ENCODE data around the gene ABCC1.
A peak's percentile ranks its signal among the peaks of the same experiment; 100 is the strongest.

Gene ABCC1

DNA sequence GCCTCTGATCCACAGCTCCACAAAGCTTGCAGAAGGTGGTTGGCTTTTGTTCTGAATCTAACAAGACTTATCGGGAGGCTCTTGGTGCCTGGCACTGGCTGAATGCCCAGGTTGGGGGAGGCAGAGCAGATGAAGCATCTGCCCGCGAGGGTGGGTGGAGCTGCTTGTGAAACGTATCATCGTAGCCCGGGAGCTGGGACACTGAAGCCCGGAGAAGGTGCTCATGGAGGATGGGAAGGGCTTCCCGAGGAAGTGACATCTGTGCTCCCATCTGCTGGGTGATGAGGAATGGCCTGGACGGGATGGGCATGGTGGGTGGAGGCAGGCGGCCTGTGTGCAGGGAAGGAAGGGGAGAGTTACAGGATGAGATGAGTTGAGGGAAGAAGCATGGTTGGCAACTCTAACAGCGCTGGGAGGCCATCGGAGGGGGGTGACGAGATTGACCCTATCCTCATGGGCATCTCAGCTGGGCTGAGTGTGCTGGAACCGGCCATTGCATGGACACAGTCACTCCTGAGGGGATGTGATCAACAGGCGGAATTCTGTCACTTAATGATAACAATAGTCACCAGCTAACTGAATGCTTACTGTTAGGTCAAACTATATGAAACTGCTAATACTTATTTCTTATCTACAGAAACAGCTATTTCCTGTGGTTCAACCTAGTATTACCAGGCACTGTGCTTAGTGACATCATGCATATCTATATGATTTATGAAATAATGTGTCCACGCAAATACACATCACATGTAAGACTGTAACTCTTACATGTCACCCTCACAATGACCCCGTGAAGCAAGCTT is 171.2 kb downstream of the ABCC1 start:
- peak; percentile 33 for DNase-seq

DNA sequence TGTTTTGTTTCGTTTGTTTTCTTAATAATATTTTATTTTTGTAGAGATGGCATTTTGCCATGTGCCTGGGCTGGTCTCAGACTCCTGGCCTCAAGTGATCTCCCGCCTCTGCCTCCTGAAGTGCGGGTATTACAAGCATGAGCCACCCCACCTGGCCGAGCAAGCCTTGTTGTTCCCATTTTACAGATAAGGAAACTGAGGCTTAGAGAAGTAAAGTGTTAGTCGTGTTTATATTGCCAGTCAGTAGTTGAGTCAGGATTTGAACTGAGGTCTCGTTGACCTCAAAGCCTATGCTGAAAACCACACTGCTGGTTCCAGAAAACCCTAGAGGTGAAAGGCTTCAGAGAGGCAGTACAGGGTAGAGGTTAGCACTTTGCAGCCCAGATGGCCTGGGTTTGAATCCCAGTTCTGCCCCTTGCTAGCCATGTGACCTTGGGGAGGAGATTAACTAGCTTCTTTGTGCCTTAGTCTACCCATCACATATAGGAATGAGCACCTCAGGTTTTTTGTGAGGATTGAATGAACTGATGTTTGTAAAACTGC is 171.8 kb downstream of the ABCC1 start:
- no peak for DNase-seq

DNA sequence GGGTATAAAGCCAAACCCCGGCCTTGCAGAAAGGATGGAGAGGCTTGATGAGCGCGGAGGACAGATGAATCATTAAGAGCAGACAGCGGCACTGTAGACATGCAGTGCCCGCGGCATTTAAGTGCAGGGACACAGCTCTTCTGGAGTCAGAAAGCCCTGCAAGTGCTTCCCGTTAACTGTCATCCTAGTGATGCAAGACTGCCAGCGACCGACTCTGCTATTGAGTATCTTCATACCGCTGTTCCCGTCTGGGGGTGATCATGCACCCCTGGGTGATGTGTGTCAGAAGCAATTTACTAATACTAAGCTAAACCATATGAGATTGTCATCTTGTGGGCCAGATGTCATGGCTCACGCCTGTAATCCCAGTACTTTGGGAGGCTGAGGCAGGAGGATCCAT is 172.8 kb downstream of the ABCC1 start:
- no peak for DNase-seq

DNA sequence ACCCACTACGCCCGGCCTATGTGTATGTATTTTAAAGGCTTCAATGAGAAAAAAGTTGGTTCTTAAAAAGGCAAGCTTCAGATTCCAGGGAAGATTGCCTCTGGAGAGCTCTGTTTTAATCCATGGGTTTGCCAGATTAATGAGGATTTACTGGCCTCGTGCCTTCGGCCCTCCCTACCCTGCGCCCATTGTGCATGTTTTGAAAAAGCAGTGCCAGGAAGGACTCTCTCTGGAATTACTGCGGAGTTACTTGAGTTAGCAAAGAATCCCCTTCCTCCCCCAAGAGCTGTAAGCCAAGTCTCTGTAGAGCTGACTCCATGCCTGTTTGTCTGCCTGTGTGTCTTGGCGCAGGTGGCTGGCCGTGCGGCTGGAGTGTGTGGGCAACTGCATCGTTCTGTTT is 175.0 kb downstream of the ABCC1 start:
- DNase-seq, result no peak

DNA sequence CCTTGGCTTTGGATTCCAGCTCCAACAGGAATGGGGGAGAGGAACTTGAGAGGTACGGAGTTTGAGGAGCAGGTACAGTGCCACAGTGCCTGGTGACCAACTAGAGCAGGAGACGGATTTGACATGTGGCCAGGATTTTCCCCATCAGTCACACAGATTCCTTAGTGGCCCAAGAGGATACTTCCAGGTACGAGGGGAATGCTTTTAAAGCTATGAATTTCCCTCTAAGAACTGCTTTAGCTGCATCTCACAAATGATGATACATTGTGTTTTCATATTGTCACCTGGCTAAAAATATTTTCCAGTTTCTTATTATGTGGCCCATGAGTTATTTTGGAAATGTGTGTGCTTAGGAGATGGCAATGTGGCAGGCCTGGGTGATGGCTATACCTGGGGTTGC is 175.6 kb downstream of the ABCC1 start:
- no peak for DNase-seq

DNA sequence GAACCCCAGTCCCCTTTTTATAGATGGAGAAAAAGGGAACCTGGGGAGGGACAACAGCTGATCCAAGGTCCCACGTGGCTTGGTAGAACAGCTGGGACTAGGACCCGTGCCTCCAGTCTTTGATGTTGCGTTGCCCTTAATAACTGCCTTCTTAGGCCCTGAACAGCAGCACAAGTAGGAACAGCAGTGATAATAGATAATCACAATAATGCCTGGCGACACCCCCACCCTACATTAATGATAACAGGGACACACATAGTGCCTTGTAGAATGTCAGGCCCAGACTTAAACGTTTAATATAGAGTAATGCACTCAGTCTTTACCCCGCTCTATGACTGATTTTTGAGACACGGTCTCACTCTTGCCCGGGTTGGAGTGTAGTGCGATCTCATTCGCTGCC is 177.5 kb downstream of the ABCC1 start:
- DNase-seq, result no peak

DNA sequence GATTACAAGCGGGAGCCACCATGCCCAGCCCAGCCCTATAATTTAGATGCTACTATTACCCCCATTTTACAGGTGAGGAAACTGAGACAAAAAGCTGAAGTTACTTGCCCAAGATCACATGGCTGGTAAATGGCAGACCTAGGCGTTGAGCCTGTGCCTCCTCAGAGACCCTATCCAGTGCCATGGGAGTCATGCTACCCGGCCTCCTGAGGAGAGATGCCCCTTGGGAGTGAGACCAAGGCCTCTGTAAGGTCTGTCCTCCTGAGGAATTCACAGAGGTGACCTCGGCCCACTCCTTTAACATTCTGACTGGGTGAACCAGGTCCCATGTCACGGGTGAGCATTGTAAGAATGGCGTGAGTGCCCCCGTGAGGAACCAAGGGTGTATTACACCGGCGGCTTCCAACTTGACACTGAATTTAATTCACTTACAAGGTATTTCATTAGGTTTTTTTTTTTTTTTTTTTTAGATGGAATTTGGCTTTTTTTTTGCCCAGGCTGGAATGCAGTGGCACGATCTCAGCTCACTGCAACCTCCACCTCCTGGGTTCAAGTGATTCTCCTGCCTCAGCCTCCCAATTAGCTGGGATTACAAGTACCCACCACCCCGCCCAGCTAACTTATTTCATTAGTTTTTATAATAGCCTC is 178.2 kb downstream of the ABCC1 start:
- peak; percentile 77 for DNase-seq

DNA sequence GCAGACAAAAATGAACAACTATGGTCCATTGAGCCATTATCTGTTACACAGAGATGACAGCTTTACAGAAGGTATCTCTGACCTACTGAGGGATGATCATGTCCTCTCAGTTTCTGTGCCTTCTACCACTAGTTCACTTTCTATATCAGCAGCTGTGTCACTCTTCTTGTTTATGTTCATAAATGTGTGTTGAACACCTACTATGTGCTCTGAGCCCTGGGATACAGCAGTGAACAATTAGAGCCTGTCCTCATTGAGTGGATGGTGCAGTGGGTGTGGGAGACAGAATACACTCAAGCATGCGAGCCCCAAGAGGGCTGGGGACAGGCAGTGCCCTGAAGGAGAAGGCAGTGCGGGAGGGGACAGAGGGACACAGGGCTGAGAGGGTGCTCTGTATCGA is 181.8 kb downstream of the ABCC1 start:
- DNase-seq, result no peak

DNA sequence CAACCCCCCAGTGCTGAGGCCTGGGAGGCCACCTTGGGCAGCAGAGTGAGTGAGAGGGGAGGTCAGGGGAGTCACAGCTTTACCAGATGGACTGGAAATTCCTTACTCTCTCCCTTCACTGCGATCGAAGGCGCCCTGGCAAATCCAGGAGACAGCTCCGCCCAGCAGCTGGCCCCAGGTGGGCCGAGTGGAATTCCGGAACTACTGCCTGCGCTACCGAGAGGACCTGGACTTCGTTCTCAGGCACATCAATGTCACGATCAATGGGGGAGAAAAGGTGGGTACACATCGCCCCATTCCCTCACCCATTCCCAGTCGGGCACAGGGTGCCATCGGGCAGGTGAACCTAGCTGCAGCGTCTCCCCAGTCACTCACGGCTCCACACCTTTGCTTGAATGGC is 182.2 kb downstream of the ABCC1 start:
- DNase-seq, result no peak

DNA sequence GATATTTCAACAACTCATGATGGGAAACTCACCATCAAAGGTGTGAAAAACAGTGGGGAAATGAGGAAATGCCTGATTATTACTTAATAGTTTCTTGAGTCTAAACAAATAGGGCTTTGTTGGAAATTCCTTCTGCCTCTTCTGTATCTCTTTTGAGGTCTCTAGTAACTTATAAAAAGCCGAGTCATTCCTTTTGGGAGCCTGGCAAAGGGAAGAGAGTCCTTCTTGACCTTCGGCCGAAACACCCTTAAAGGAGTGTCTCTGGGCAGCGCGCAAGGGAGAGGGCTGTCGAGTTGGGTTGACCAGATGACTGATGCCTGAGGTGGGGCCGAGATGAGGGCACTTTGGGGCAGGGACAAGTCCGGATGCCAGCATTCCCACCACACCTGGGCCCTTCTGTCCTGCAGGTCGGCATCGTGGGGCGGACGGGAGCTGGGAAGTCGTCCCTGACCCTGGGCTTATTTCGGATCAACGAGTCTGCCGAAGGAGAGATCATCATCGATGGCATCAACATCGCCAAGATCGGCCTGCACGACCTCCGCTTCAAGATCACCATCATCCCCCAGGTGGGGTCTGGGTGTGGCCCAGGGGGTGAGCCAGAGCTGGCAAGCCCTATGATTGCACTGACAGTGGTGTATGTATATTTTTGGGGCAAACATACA is 184.7 kb downstream of the ABCC1 start:
- no peak for DNase-seq

DNA sequence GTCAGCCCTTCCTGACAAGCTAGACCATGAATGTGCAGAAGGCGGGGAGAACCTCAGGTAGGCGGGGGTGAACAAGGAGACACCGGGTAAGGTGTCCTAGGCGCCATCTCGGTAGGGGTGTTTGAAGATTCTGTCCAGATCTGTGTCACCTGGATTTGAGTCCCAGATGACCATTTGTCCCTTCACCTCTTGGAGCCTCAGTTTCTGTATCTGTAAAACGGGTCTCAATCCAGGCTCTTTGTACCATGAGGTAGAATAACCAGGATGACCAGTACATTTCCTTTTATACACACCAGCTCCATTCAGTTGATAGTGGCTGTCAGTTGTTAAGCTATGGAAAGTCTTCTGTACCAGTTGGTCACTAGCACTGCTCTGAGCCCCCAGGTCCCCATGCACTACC is 187.2 kb downstream of the ABCC1 start:
- DNase-seq, result no peak

DNA sequence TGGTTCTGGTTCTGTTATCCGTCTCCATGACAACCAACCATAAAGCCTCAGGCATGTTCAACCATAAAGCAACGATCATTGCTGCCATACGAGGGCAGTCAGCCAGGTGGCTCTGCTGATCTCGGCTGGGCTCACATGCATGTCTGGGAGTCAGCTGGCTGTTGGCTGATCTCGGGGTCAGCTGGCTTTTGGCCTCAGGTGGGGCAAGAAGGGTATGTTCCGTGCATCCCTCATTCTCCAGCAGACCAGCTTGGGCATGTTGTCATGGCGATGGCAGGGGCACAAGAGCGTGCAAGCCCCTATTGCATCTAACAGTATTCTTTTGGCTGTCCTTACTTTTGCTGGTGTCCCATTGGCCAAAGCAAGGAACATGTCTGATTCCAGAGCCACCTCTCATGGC is 187.7 kb downstream of the ABCC1 start:
- no peak for DNase-seq

DNA sequence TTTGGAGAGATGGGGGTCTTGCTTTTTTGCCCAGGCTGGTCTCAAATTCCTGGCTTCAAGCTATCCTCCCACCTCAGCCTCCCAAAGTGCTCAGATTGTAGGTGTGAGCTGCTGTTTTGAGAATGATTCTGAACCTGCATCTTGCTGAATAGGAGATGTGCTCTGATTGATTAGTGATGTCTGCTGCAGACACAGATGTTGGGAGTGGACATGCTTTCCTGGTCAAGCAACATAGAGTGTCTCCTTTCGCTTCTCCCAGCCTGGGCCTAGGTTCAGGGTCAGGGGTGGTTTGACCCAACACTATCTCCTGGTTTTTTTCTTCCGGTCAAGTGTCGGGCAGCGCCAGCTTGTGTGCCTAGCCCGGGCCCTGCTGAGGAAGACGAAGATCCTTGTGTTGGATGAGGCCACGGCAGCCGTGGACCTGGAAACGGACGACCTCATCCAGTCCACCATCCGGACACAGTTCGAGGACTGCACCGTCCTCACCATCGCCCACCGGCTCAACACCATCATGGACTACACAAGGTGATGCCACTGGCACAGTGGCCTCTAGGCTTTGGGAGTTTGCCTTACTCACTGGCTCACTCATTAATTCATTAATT is 188.7 kb downstream of the ABCC1 start:
- no peak for DNase-seq

DNA sequence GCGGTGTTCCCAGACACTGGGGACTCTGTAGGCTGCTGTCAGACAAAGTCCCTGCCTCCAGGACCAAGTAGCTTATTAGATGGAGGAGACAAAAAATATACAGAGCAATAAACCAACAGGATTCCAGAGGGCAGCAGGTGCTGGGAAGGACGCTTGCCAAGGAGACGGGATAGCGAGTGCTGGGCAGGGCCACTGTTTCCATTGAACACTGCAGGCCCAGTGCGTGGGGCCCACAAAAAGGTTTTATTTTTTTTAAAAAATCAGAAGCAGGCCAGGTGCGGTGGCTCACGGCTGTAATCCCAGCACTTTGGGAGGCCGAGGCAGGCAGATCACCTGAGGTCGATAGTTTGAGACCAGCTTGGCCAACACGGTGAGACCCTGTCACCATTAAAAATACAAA is 189.6 kb downstream of the ABCC1 start:
- no peak for DNase-seq

DNA sequence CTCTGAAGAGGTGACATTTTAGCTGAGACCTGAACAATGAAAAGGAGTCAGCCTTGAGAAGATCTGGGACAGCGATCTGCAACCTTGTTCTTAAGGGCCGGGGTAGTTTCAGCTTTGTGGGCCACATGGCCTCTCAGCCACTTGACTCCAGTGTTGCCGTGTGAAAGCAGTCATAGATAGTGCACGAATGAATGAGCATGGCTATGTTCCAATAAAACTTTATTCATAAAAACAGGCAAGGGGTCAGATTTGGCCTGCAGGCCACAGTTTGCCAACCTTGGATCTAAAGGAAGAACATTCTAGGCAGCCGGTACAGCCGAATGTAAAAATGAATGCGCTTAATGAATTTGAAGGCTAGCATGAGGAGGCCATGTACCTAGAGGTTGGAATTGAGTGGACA is 190.4 kb downstream of the ABCC1 start:
- DNase-seq, result no peak

DNA sequence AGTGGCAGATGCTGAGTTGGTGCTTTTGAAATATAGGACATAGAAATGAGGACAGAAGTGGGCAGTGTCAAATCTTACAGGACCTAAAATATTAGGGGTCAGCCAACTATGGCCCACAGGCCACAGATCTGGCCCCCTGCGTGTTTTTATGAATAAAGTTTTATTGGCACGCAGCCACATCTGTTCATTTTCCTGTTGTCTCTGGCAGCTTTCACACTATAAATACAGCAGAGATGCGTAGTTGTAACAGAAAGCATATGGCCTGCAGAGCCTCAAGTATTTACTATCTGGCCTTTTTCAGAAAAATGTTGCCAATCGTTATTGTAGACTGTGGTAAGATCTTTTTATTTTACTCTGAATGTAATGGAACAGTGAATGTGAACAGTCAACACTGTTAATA is 191.1 kb downstream of the ABCC1 start:
- DNase-seq, result no peak

DNA sequence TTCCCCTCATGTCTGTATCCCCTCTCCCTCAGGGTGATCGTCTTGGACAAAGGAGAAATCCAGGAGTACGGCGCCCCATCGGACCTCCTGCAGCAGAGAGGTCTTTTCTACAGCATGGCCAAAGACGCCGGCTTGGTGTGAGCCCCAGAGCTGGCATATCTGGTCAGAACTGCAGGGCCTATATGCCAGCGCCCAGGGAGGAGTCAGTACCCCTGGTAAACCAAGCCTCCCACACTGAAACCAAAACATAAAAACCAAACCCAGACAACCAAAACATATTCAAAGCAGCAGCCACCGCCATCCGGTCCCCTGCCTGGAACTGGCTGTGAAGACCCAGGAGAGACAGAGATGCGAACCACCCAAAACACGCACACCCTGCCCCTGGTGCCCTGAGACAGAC is 191.7 kb downstream of the ABCC1 start:
- DNase-seq, result no peak

DNA sequence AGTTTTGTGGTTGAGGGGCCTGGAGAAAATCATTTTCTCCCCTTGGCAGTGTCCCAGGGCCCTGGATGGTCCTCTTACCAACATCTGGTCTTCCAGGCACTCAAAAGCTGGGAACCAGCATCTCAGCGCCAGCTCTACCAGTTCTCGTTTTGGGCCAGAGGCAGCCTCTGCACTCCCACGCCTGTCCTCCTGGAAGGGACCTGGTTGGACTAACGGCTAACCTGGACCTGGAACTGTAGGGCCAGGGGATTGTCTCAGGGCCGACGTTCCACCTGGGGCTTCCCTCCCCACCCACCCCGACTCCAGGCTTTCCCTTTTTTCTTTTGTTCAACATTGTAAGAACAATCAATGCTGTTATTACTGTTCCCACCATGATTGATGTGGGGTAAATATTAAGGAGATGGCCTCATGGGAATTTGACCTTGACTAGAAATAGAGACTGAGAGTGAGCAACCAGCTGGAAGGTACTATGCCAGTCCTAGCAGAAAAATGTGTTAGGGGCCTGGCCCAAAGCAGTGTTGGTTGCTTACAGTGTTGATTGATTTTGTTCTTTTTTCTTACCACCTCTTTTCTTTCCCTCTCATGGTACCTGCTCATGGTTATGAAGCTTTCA is 192.5 kb downstream of the ABCC1 start:
- no peak for DNase-seq

DNA sequence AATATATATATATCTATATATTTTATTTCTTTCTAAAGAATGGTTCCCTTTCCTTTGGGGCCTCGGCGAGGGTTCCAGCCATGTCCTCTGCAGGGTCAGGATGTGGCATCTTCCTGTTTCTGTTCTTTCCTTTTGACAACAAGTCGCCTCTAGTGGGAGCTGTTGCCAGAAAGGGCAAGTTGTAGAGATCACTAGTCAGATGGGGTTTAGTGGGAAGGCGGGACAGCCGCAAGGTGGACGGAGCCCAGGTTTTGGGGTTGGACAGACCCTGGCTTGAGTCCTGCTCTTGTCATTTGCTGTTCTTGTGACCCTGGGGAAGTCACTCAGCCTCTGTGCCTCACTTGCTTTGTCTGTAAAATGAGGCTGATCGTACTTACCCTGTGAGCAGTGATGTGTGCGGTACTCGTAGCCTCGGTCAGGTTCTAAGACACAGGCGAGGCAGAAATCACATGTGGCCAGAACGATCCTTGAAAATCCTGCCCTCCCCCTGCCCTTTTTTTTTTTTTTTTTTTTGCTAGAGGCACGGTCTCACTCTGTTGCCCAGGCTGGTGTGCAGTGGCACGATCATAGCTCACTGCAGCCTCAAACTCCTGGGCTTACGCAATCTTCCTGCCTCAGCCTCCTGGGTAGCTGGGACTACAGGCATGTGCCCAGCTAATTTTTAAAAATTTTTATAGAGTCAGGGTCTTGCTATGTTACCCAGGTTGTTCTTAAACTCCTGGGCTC is 193.8 kb downstream of the ABCC1 start:
- peak; percentile 42 for DNase-seq

DNA sequence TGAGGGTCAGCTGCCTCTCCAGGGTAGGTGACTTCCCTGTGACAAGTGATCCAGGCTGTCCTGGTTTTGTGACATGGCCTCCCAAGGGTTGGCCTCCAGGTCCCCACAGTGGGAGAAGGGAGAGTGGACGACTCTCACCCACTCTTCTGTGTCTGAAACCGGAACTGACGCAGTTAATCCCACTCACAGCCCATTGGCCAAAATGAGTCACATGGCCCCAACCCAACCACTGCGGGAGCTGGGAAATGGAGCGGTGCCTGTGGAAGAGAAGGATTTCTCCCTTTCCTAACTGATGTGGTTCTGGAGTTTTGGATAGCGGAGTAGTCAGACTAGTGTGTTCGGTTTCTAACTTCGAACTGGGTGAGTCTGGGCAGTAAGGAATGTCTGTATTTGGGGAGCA is 194.5 kb downstream of the ABCC1 start:
- no peak for DNase-seq

DNA sequence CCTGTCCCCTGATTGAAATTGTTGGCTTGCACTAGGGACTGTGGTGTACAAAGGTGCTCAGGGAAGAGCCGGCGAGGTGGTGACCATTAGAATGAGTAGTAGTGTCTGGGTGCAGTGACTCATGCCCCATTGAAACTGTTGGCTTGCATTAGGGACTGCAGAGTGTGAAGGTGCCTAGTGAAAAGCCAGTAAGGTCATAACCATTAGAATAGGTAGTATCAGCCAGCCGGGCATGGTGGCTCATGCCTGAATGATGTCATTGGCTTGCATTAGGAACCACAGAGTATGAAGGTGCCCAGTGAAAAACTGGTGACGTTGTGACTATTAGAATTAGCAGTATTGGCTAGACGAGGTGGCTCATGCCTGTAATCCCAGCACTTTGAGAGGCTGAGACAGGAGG is 195.0 kb downstream of the ABCC1 start:
- no peak for DNase-seq

DNA sequence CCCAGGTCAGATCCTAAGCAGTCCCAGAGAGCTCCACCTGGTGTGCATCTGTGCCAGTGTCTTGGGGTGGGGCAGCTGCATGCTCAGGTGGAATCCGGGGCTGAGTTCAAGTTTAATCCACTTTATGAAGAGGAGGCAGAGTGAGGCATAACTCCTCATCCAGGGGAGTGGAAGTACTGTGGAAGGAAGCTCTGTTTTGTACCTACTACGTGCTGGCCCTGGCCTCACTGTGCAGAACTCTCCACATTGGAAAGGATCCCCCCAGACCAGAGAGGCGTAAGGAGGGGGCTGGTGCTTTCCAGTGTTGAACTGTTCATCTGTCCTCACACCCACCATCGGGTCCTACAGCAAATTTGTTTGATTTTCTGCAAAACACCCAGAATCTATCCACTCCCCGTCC is 195.9 kb downstream of the ABCC1 start:
- DNase-seq, result no peak
